OCI-LY1 (cell line): ENCODE measurements around the gene CAMTA1.

Experiments
- H2AFZ ChIP-seq: fragments of 200-600 bp; sonication (generic), shearing (Covaris generic); 2 replicates; pipeline ENCODE4 v1.6.0; 2014; ENCODE audit warnings: antibody characterized with exemption, mild to moderate bottlenecking, low read length
- H3F3A ChIP-seq: fragments of 200-600 bp; sonication (generic), shearing (Covaris generic); 2 replicates; pipeline ENCODE4 v1.6.0; 2014; ENCODE audit warnings: mild to moderate bottlenecking, antibody characterized with exemption, low read length, moderate library complexity; ENCODE audit not compliant: insufficient read depth
- H3K27ac ChIP-seq: fragments of 200-600 bp; sonication (generic); 2 replicates; pipeline ENCODE4 v1.5.1; 2014; ENCODE audit warnings: low read length, mixed run types, mild to moderate bottlenecking, low read depth; ENCODE audit not compliant: poor library complexity, severe bottlenecking
- H3K27me3 ChIP-seq: fragments of 200-600 bp; sonication (generic); 2 replicates; pipeline ENCODE4 v1.6.0; 2014; ENCODE audit warnings: antibody characterized with exemption, mild to moderate bottlenecking, low read length, moderate library complexity; ENCODE audit not compliant: insufficient read depth
- H3K36me3 ChIP-seq: fragments of 200-600 bp; sonication (generic); 2 replicates; pipeline ENCODE4 v1.6.1; 2014; ENCODE audit warnings: mild to moderate bottlenecking, antibody characterized with exemption, low read length, moderate library complexity, mixed read lengths; ENCODE audit not compliant: insufficient read depth
- H3K4me1 ChIP-seq: fragments of 200-600 bp; sonication (generic); 2 replicates; pipeline ENCODE4 v1.5.1; 2014; ENCODE audit warnings: mild to moderate bottlenecking, low read length, moderate library complexity; ENCODE audit not compliant: insufficient read depth, severe bottlenecking
- H3K4me2 ChIP-seq: fragments of 200-600 bp; sonication (generic), shearing (Covaris generic); 2 replicates; pipeline ENCODE4 v1.6.1; 2014; ENCODE audit warnings: low read length
- H3K4me3 ChIP-seq: fragments of 200-600 bp; sonication (generic); 2 replicates; pipeline ENCODE4 v1.5.1; 2014; ENCODE audit warnings: low read length, low read depth, mild to moderate bottlenecking, mixed read lengths; ENCODE audit not compliant: poor library complexity, severe bottlenecking
- H3K79me2 ChIP-seq: fragments of 200-600 bp; shearing (Covaris generic); 2 replicates; pipeline ENCODE4 v1.6.1; 2016; ENCODE audit warnings: mixed run types, low read length, mixed read lengths; ENCODE audit not compliant: insufficient read depth
- H3K9ac ChIP-seq: fragments of 200-600 bp; sonication (generic), shearing (Covaris generic); 2 replicates; pipeline ENCODE4 v1.6.1; 2014; ENCODE audit warnings: mild to moderate bottlenecking, low read length, mixed read lengths
- H3K9me2 ChIP-seq: fragments of 200-600 bp; sonication (generic), shearing (Covaris generic); 2 replicates; pipeline ENCODE4 v1.6.1; 2014; ENCODE audit warnings: low read depth, mild to moderate bottlenecking, low read length, mixed read lengths
- H3K9me3 ChIP-seq: fragments of 200-600 bp; shearing (Covaris generic); 2 replicates; pipeline ENCODE4 v1.6.1; 2014; ENCODE audit warnings: low read length, mixed read lengths
- H4K20me1 ChIP-seq: fragments of 200-600 bp; sonication (generic), shearing (Covaris generic); 2 replicates; pipeline ENCODE4 v1.6.0; 2016; ENCODE audit warnings: mild to moderate bottlenecking, low read length; ENCODE audit not compliant: insufficient read depth
- EZH2 ChIP-seq: fragments of 200-600 bp; sonication (generic), shearing (Covaris generic); IDR thresholded peaks from 2 replicates; pipeline ENCODE4 v1.8.0; 2017; ENCODE audit warnings: borderline replicate concordance, mixed run types, mild to moderate bottlenecking, antibody characterized with exemption, low read length, moderate library complexity, mixed read lengths
- TF ChIP-seq, protein P1 (sequence below): fragments of 200-600 bp; sonication (generic), shearing (Covaris generic); IDR thresholded peaks from 2 replicates; pipeline ENCODE4 v1.5.1; 2017; ENCODE audit warnings: mild to moderate bottlenecking, antibody characterized with exemption, low read length, moderate library complexity, mixed read lengths

CAMTA1 gene

DNA sequence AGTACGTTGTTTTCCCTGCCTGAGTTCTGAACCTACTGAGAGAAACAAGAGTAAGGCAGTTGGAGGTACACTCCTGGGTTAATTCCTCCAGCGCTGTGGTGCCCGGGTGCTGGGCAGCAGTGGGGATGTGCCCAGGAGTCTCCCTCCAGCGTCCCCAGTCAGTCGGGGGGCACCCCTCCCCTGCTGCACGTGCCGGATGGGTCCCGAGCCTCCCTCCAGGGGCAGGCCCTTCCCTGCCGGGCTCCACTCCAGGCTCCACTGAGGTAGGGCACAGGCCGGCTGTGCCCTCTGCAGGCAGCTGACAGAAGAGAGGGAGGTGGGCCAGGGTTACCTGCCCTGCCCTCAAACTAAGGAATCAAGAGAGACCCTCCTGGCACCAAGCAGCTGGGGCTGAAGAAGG lies 747.8 kb downstream of the CAMTA1 start:
- H2AFZ ChIP-seq, result no peak overlapping the region
- TF ChIP-seq EZH2, result no peak
- TF ChIP-seq, protein P1, sequence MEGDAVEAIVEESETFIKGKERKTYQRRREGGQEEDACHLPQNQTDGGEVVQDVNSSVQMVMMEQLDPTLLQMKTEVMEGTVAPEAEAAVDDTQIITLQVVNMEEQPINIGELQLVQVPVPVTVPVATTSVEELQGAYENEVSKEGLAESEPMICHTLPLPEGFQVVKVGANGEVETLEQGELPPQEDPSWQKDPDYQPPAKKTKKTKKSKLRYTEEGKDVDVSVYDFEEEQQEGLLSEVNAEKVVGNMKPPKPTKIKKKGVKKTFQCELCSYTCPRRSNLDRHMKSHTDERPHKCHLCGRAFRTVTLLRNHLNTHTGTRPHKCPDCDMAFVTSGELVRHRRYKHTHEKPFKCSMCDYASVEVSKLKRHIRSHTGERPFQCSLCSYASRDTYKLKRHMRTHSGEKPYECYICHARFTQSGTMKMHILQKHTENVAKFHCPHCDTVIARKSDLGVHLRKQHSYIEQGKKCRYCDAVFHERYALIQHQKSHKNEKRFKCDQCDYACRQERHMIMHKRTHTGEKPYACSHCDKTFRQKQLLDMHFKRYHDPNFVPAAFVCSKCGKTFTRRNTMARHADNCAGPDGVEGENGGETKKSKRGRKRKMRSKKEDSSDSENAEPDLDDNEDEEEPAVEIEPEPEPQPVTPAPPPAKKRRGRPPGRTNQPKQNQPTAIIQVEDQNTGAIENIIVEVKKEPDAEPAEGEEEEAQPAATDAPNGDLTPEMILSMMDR, result no peak
- no peaks in the 10 kb centered on the region for H3K9me3 ChIP-seq
- H3K4me3 ChIP-seq, result no peak overlapping the region
- H4K20me1 ChIP-seq, result no peaks in the 10 kb centered on the region
- no peak overlapping the region for H3K27ac ChIP-seq
- H3K27me3 ChIP-seq, result no peaks in the 10 kb centered on the region
- H3K4me1 ChIP-seq, result no peaks in the 10 kb centered on the region
- no peaks in the 10 kb centered on the region for H3K9me2 ChIP-seq
- H3F3A ChIP-seq, result no peaks in the 10 kb centered on the region
- H3K79me2 ChIP-seq, result no peaks in the 10 kb centered on the region
- H3K36me3 ChIP-seq, result no peaks in the 10 kb centered on the region
- no peak overlapping the region for H3K9ac ChIP-seq
- no peak overlapping the region for H3K4me2 ChIP-seq

DNA sequence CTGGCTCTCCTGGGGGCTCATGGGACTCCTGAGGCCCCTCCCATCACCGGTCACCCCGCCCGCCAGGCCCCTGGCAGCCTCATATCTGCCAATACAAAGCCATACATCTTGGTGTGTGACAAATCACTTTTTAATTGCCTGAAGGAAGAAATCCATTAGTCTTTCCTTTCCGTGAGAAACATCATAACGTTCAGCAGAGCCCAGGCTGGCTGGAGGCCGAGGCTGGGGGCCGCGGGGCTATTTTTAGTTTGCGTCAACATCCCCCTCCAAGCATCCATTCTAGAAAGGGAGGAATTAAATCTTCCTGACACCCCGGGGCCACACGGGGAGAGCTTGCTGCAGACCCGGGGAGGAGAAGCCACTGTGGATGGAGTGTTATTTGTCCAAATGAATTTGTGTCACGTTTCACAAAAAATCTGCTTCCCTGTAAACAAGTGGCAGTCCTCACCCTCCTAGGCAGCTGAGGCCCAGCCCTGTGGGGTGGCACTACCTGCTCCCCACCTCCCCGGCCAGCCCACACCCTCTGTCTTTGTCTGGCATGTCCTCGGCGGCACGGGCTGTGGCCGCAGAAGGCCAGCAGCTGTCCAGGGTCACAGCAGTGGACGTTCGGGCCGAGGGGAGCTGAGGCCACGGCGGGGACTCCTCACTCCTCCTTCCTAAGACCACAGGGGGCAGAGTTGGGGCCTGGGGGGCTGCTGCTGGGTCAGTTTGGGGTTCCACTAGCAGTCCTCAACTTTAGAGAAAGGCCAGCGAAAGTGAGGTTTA lies 749.0 kb downstream of the CAMTA1 start:
- H3K9me3 ChIP-seq, result no peaks in the 10 kb centered on the region
- no peaks in the 10 kb centered on the region for H3K36me3 ChIP-seq
- H4K20me1 ChIP-seq, result no peaks in the 10 kb centered on the region
- H3K79me2 ChIP-seq, result no peaks in the 10 kb centered on the region
- no peak overlapping the region for H3K9ac ChIP-seq
- H3K4me3 ChIP-seq, result no peak overlapping the region
- no peak for TF ChIP-seq EZH2
- TF ChIP-seq, protein P1, result no peak
- no peak overlapping the region for H3K27ac ChIP-seq
- H3K9me2 ChIP-seq, result no peaks in the 10 kb centered on the region
- H3F3A ChIP-seq, result no peaks in the 10 kb centered on the region
- no peak overlapping the region for H3K4me2 ChIP-seq
- H3K4me1 ChIP-seq, result no peaks in the 10 kb centered on the region
- no peaks in the 10 kb centered on the region for H3K27me3 ChIP-seq
- no peak overlapping the region for H2AFZ ChIP-seq

DNA sequence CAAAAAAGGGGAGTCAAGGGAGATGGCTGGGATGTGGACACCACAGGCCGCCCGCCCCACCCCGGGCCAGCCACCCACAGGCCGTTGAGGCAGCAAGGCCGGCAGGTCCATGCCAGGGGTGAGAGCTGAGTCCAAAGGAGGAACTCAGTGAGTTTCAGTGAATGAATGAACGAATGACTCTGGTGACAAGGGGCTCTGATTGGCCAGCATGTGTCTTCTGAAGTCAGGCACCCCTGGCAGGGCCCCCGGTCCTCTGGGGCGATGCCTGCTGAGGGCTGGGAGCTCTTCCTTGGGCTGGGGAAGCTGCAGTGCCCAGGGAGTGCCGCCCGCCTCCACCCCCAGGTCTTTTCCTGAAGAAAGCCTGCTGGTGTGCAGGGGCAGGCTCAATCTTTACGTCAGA lies 749.8 kb downstream of the CAMTA1 start:
- no peak overlapping the region for H3K27ac ChIP-seq
- H3K79me2 ChIP-seq, result no peaks in the 10 kb centered on the region
- H3K9ac ChIP-seq, result no peak overlapping the region
- no peak overlapping the region for H3K4me2 ChIP-seq
- TF ChIP-seq EZH2, result no peak
- H3K36me3 ChIP-seq, result no peaks in the 10 kb centered on the region
- no peaks in the 10 kb centered on the region for H3K9me3 ChIP-seq
- H3K4me1 ChIP-seq, result no peaks in the 10 kb centered on the region
- H2AFZ ChIP-seq, result no peak overlapping the region
- H4K20me1 ChIP-seq, result no peaks in the 10 kb centered on the region
- no peak overlapping the region for H3K4me3 ChIP-seq
- no peaks in the 10 kb centered on the region for H3K27me3 ChIP-seq
- H3F3A ChIP-seq, result no peaks in the 10 kb centered on the region
- no peaks in the 10 kb centered on the region for H3K9me2 ChIP-seq
